ENCODE measurements around the gene HLA-F.

Gene HLA-F

DNA sequence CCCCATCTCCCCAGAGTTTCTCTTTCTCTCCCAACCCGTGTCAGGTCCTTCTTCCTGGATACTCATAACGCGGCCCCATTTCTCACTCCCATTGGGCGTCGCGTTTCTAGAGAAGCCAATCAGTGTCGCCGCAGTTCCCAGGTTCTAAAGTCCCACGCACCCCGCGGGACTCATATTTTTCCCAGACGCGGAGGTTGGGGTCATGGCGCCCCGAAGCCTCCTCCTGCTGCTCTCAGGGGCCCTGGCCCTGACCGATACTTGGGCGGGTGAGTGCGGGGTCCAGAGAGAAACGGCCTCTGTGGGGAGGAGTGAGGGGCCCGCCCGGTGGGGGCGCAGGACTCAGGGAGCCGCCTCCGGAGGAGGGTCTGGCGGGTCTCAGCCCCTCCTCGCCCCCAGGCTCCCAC lies at the start of gene HLA-F:
Gene HLA-F, plus strand, starts transcription at position 173 of the 404 bp plus-strand sequence. Its CDS starts 30 bp downstream, at position 203.
- Histone ChIP-seq H3K9me3 (ENCODE audit: control insufficient read depth, low read length) (no peaks in the 10 kb centered on the region), H3K27me3 (replicated peaks; ENCODE audit: control insufficient read depth, insufficient read depth, low read length) (peaks cover 4% of the 10 kb centered on the region)
- DNase-seq (ENCODE audit: low read depth), result peak; percentile 95

DNA sequence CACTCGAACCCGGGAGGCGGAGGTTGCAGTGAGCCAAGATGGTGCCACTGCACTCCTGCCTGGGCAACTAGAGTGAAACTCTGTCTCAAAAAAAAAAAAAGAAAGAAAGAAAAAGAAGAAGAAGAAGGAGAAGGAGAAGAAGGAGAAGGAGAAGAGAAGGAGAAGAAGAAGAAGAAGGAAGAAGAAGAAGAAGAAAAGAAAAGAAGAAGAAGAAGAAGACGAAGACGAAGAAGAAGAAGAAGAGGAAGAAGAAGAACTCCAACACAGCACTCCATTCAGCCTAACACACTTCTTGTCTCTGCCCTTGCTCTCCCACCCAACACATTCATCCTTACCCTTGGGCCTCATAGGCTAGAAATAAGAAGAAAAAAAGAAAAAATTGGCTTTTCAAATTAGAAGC lies 49.2 kb upstream of the HLA-F start:
- Histone ChIP-seq H3K4me1 (ENCODE audit: control insufficient read depth, insufficient read depth, low read length) (no peaks in the 10 kb centered on the region), H3K4me3 (ENCODE audit: low read length) (no peak overlapping the region), H3K36me3 (ENCODE audit: control insufficient read depth, insufficient read depth, low read length, severe bottlenecking) (no peaks in the 10 kb centered on the region), H3K27me3 (replicated peaks; ENCODE audit: control insufficient read depth, insufficient read depth, low read length) (peaks cover 25% of the 10 kb centered on the region), H3K9ac (ENCODE audit: low read length) (no peak overlapping the region), H3K9me3 (ENCODE audit: control insufficient read depth, low read length) (no peaks in the 10 kb centered on the region)
- no peak for DNase-seq (ENCODE audit: low read depth)

More for the DNA sequence above, at the start of gene HLA-F:
- Histone ChIP-seq H3K36me3 (ENCODE audit: control insufficient read depth, insufficient read depth, low read length, severe bottlenecking) (no peaks in the 10 kb centered on the region), H3K4me1 (ENCODE audit: control insufficient read depth, insufficient read depth, low read length) (no peaks in the 10 kb centered on the region), H3K9ac (ENCODE audit: low read length) (peak within 1 kb of the TSS; percentile 78), H3K4me3 (ENCODE audit: low read length) (peak within 1 kb of the TSS; percentile 86)

DNA sequence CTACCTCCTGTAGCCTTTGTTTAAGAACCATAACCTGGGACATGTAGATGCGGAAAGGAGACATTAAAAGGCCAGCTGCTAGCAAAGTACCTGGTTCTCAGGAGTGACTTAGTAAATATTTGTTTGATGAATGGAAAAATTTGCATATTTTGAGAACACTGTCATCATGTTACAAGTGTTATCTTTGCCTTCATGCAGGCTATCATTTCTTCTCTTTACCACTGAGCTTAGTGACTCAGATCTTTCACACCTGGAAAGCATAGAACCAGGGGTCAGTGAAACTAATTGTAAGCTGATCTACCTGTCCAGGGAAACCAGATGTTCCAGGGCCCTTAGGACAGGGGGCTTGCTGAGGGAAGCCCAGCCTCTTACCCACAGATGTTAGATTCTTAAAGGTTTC lies 47.7 kb upstream of the HLA-F start:
- H3K4me1 ChIP-seq (ENCODE audit: control insufficient read depth, insufficient read depth, low read length), result no peaks in the 10 kb centered on the region
- DNase-seq (ENCODE audit: low read depth), result no peak
- H3K36me3 ChIP-seq (ENCODE audit: control insufficient read depth, insufficient read depth, low read length, severe bottlenecking), result no peaks in the 10 kb centered on the region
- peaks cover 16% of the 10 kb centered on the region for H3K27me3 ChIP-seq (replicated peaks; ENCODE audit: control insufficient read depth, insufficient read depth, low read length)
- no peak overlapping the region for H3K9ac ChIP-seq (ENCODE audit: low read length)
- no peaks in the 10 kb centered on the region for H3K9me3 ChIP-seq (ENCODE audit: control insufficient read depth, low read length)
- no peak overlapping the region for H3K4me3 ChIP-seq (ENCODE audit: low read length)

DNA sequence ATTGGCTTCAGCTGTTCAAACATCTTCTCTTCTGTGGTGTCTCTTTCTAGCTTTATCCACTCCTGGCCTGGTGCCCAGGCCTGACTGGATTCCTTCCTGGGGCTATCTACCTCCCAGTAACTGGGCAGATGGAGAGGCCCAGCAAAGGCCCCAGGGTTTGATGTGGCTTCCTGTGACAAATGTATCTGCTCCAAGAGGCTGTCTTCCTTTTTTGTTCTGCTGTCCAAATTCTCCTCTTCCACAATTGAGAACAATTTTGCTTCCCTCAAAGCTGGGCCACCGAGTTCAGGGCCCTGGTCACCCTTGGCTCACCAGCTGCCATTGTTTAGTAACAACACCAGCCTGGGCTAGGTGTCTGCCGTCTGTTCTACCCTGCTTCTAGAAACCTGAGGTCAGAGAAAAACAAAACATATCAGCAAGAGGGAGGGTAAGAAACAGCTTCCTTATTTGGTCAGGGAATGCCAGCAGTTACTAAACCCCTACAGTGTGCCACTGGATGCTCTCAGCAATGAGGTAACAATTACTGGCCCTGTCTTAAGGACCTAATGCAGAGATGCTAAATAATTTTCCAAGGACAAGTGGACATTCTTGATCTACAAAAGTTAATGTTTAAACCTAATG lies 46.1 kb upstream of the HLA-F start:
- Histone ChIP-seq H3K9me3 (ENCODE audit: control insufficient read depth, low read length) (no peaks in the 10 kb centered on the region), H3K36me3 (ENCODE audit: control insufficient read depth, insufficient read depth, low read length, severe bottlenecking) (no peaks in the 10 kb centered on the region), H3K9ac (ENCODE audit: low read length) (no peak overlapping the region), H3K4me1 (ENCODE audit: control insufficient read depth, insufficient read depth, low read length) (no peaks in the 10 kb centered on the region), H3K4me3 (ENCODE audit: low read length) (no peak overlapping the region), H3K27me3 (replicated peaks; ENCODE audit: control insufficient read depth, insufficient read depth, low read length) (peaks cover 5% of the 10 kb centered on the region)
- no peak for DNase-seq (ENCODE audit: low read depth)

DNA sequence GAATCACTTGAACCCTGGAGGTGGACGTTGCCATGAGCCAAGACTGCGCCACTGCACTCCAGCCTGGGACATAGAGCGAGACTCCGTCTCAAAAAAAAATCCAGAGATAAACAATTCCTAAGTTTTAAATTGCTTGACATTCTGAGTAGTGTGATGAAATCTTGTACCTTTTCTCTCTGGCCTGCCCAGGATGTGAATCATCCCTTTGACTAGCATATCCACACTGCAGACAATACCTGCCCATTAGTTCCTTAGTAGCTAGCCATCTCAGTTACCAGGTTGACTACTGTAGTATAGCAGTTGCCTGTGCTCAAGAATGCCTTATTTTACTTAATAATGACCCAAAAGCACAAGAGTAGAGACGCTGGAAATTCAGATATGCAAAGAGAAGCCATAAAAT lies 45.1 kb upstream of the HLA-F start:
- DNase-seq (ENCODE audit: low read depth), result no peak
- Histone ChIP-seq H3K36me3 (ENCODE audit: control insufficient read depth, insufficient read depth, low read length, severe bottlenecking) (no peaks in the 10 kb centered on the region), H3K4me3 (ENCODE audit: low read length) (no peak overlapping the region), H3K4me1 (ENCODE audit: control insufficient read depth, insufficient read depth, low read length) (no peaks in the 10 kb centered on the region), H3K9ac (ENCODE audit: low read length) (no peak overlapping the region), H3K9me3 (ENCODE audit: control insufficient read depth, low read length) (no peaks in the 10 kb centered on the region), H3K27me3 (replicated peaks; ENCODE audit: control insufficient read depth, insufficient read depth, low read length) (no peaks in the 10 kb centered on the region)

DNA sequence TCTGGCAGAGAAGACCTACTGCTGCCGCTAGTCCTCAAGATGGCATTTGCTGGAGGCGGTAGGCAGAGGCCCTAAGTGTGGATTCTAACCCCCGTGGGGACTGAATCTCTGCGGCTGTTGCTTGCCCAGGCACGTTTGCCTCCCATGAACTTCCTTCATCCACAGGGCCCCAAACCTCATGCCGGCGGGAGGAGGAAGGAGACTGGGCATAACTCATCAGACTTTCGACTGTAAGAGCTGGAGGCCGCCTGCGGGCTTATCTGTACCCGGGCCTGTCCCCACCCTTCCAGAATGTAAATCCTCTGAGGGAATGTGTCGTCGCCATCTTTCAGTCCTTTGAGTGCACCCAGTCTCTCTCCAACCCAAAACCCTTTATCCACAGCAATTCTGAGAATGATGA lies 43.3 kb upstream of the HLA-F start:
- Histone ChIP-seq H3K36me3 (ENCODE audit: control insufficient read depth, insufficient read depth, low read length, severe bottlenecking) (no peaks in the 10 kb centered on the region), H3K9me3 (ENCODE audit: control insufficient read depth, low read length) (peaks cover 2% of the 10 kb centered on the region), H3K27me3 (replicated peaks; ENCODE audit: control insufficient read depth, insufficient read depth, low read length) (peaks cover 2% of the 10 kb centered on the region), H3K9ac (ENCODE audit: low read length) (no peak overlapping the region), H3K4me3 (ENCODE audit: low read length) (no peak overlapping the region), H3K4me1 (ENCODE audit: control insufficient read depth, insufficient read depth, low read length) (no peaks in the 10 kb centered on the region)
- no peak for DNase-seq (ENCODE audit: low read depth)

DNA sequence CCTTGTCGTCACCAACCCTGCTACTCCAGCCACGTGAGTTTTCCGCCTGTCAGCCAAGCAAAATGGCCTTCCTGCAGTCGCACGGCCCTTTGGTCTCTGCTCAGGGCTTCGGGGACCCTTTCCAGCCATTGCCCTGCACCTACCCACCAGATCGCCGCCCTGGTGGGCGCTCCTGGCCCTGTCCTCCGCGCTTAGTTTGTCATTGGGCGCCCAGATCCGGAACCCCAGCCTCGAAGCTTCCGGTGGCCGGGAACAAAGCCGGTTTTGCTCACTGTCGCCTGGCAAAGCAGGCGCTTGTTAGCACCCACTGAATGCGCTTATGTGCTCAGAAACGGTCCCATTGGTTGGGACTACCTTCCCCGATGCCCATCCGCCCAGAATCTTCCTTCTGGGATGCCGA lies 42.8 kb upstream of the HLA-F start:
- Histone ChIP-seq H3K4me1 (ENCODE audit: control insufficient read depth, insufficient read depth, low read length) (no peaks in the 10 kb centered on the region), H3K9me3 (ENCODE audit: control insufficient read depth, low read length) (peaks cover 4% of the 10 kb centered on the region), H3K4me3 (ENCODE audit: low read length) (peak overlapping the region; percentile 48), H3K9ac (ENCODE audit: low read length) (no peak overlapping the region), H3K27me3 (replicated peaks; ENCODE audit: control insufficient read depth, insufficient read depth, low read length) (peaks cover 7% of the 10 kb centered on the region), H3K36me3 (ENCODE audit: control insufficient read depth, insufficient read depth, low read length, severe bottlenecking) (no peaks in the 10 kb centered on the region)
- DNase-seq (ENCODE audit: low read depth), result no peak

DNA sequence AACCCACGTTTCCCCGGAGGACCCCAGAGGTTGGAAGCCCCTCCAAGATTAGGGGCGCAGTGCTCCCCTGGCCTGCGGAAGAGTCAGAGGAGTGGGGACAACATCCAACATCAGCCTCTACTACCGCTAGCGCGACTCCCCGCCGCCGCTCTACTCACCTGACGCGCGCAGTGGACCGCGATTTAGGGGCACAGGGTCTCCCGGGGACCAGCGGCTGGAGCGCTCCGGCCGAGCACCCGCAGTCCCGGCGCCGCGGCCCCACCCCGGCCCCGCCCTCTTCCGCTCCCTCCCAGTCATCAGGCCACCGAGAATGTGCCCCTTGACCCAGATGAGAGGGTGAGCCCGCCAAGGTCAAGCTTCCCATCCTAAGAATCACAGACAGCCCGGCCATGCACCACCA lies 42.3 kb upstream of the HLA-F start, which contains the start of gene ZFP57:
Gene ZFP57, minus strand, starts transcription at position 249 of the 400 bp plus-strand sequence. CDS start 4,149 bp downstream, outside the sequence.
- no peak for DNase-seq (ENCODE audit: low read depth)
- Histone ChIP-seq H3K4me3 (ENCODE audit: low read length) (peak within 1 kb of the TSS; percentile 48), H3K9me3 (ENCODE audit: control insufficient read depth, low read length) (peaks cover 7% of the 10 kb centered on the region), H3K9ac (ENCODE audit: low read length) (no peak within 1 kb of the TSS), H3K36me3 (ENCODE audit: control insufficient read depth, insufficient read depth, low read length, severe bottlenecking) (no peaks in the 10 kb centered on the region), H3K27me3 (replicated peaks; ENCODE audit: control insufficient read depth, insufficient read depth, low read length) (peaks cover 12% of the 10 kb centered on the region), H3K4me1 (ENCODE audit: control insufficient read depth, insufficient read depth, low read length) (no peaks in the 10 kb centered on the region)

DNA sequence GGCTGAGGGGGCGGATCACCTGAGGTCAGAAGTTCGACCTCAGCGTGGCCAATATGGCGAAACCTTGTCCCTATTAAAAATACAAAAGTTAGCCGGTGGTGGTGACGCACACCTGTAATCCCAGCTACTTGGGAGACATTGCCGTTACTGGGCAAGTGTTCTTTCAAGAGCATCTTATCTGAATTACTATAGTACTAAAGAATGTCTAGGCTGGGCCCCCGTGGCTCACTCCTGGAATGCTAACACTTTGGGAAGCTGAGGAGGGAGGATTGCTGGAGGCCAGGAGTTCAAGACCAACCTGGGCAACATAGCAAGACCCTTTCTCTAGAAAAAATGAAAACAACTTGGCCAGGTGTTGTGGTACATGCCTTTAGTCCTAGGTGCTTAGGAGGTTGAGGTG lies 41.4 kb upstream of the HLA-F start:
- peaks cover 7% of the 10 kb centered on the region for H3K9me3 ChIP-seq (ENCODE audit: control insufficient read depth, low read length)
- H3K36me3 ChIP-seq (ENCODE audit: control insufficient read depth, insufficient read depth, low read length, severe bottlenecking), result no peaks in the 10 kb centered on the region
- DNase-seq (ENCODE audit: low read depth), result no peak
- H3K27me3 ChIP-seq (replicated peaks; ENCODE audit: control insufficient read depth, insufficient read depth, low read length), result peaks cover 12% of the 10 kb centered on the region
- no peaks in the 10 kb centered on the region for H3K4me1 ChIP-seq (ENCODE audit: control insufficient read depth, insufficient read depth, low read length)
- no peak overlapping the region for H3K4me3 ChIP-seq (ENCODE audit: low read length)
- no peak overlapping the region for H3K9ac ChIP-seq (ENCODE audit: low read length)

DNA sequence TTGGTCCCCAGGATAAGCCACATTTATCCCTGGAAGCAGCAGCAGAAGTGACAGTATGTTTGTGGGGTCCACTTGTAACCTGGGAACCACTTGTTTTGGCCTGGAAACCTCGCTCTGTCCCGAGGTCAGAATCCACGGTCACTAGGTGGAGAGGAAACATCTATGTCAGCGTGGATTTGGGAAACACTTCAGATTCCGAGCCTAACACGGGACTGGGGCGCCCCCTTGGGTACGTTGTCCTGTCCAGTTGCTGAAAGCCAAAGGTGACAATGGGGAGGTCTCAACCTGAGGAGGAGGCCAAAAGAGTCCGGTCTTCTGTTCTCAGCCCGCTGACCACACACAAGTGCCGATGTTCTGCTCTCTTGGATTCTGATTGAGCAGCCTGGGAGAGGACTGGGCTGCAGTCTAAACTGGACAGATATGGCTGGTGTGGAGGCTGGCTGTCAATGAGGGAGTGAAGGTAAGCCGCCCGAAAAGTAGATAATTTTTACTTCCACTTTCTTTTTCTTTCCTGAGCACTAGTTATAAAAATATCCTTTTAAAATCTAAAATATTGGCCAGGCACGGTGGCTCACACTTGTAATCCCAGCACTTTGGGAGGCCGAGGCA lies 37.4 kb upstream of the HLA-F start:
- H3K4me3 ChIP-seq (ENCODE audit: low read length), result no peak overlapping the region
- peaks cover 7% of the 10 kb centered on the region for H3K9me3 ChIP-seq (ENCODE audit: control insufficient read depth, low read length)
- H3K4me1 ChIP-seq (ENCODE audit: control insufficient read depth, insufficient read depth, low read length), result no peaks in the 10 kb centered on the region
- peaks cover 12% of the 10 kb centered on the region for H3K27me3 ChIP-seq (replicated peaks; ENCODE audit: control insufficient read depth, insufficient read depth, low read length)
- no peaks in the 10 kb centered on the region for H3K36me3 ChIP-seq (ENCODE audit: control insufficient read depth, insufficient read depth, low read length, severe bottlenecking)
- H3K9ac ChIP-seq (ENCODE audit: low read length), result no peak overlapping the region
- no peak for DNase-seq (ENCODE audit: low read depth)

DNA sequence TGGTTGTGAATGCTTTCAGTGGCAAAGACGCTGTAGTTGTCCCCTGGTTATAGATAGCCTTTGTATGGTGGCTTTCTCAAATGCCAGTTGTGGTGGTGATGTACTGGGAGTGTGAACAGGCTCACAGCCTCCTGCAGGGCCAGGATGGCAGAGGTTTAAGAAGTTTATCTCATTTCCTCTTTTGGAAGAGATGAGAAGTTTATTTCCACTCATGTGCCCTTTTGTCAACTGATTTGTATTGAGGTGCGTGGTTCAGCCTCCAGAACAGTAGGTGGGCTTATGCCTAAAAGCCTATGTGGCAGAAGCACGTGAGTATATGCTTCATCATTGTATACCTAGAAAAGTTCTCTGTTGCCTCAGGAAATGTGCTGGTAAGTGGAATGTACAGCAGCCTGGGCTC lies 28.6 kb upstream of the HLA-F start:
- H3K4me1 ChIP-seq (ENCODE audit: control insufficient read depth, insufficient read depth, low read length), result peaks cover 2% of the 10 kb centered on the region
- H3K9ac ChIP-seq (ENCODE audit: low read length), result no peak overlapping the region
- no peaks in the 10 kb centered on the region for H3K36me3 ChIP-seq (ENCODE audit: control insufficient read depth, insufficient read depth, low read length, severe bottlenecking)
- no peak for DNase-seq (ENCODE audit: low read depth)
- H3K9me3 ChIP-seq (ENCODE audit: control insufficient read depth, low read length), result peaks cover 4% of the 10 kb centered on the region
- no peak overlapping the region for H3K4me3 ChIP-seq (ENCODE audit: low read length)
- no peaks in the 10 kb centered on the region for H3K27me3 ChIP-seq (replicated peaks; ENCODE audit: control insufficient read depth, insufficient read depth, low read length)

Measured in adipocyte (in vitro differentiated cells).